GM12874 (cell line): ENCODE measurements around the gene CCDC92.

Source experiments
- CTCF ChIP-seq: IDR thresholded peaks from 2 replicates; pipeline ENCODE4 v1.5.1; 2011; ENCODE audit warnings: low read depth, mild to moderate bottlenecking, control low read depth, low read length, moderate library complexity; ENCODE audit not compliant: insufficient read depth

Gene CCDC92

GRCh38 chr12:123967121-123967586 is 5.5 kb downstream of the CCDC92 start:
- no peak for TF ChIP-seq CTCF

- TF ChIP-seq CTCF: no peak
Measured at GRCh38 chr12:123966596-123966995, 6.0 kb downstream of the CCDC92 start.

DNA sequence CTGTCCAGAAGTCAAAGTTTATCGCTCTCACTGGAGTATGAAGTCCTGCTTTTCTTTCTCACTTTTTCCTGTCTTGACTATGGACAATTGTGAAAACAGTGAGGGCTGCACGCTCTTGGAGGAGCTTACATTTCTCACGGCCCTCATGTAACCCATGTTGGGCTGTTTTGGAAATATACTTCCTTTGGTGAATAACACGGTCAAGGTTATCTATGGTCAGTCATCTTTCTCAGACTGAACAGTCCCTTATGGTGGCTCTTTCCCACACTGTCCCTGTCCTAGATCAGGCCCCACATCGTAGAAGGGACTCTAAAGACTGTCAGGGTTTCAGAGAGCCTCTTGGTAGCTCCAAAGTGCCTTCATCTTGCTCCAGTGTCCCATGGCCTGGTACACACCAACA is 7.2 kb downstream of the CCDC92 start:
- no peak for TF ChIP-seq CTCF

- TF ChIP-seq CTCF: no peak
Measured at GRCh38 chr12:123963821-123964220, 8.8 kb downstream of the CCDC92 start.

- TF ChIP-seq CTCF: no peak
Measured at GRCh38 chr12:123962513-123962912, 10.1 kb downstream of the CCDC92 start.

DNA sequence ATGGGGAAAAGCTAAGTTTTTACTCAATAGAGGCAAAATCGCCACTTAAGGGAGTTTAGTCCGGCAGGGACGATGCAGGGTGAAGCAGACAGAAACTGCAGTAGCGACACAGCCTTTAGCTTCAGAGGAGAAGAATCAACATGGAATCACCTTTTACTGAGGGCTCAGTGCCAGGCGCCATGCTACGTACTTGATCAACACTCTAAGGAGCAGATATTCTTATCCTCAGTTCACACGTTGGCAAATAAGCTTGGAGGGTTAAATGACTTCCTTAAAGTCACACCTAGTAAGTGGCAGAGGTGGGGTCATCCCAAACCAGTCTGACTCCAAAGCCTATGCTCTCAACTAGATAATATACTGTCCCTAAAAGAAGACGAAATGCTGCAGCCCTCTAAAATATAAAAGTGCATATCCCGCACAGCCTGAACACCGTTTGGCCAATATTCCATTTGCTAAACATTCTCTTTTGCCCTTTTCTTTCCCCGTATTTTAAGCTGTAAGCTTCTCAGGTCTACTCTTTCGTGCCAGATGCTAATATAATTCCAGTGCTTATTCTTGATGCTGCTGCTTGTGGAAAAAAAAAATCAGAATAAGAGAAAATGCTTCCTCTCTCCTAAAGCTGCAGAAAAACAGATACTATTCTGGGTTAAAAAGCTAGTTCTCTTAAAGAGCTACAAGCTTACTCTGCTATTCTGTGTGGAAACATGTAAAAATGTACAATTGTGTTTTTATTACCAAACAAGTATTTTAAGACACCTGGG is 10.9 kb downstream of the CCDC92 start:
- no peak for TF ChIP-seq CTCF

GRCh38 chr12:123960856-123961255 is 11.8 kb downstream of the CCDC92 start:
- no peak for TF ChIP-seq CTCF
